Endothelial cell of umbilical vein (primary cell): ENCODE results near the gene KCTD11. TPM values are rescaled to one million over a fixed set of nuclear protein-coding genes. Genes with fewer than 3 reads are reported as not detected.

Experiments used
- BruUV-seq: library from RNA; stranded (reverse); fragments of 400-500 nt; replicated peaks from 2 replicates; lab custom pipeline; 2021; lab: Mats Ljungman, UMichigan
- CTCF ChIA-PET: fragments of 300-600, 350-600 bp; sonication (Branson Sonifier 250); formaldehyde crosslinking; loops from one replicate; lab custom pipeline; 2021; ENCODE audit warnings: antibody characterized with exemption, inconsistent platforms; lab: Charles Lee
- POLR2A ChIA-PET: fragments of 300-600, 350-600 bp; sonication (Branson Sonifier 250); formaldehyde crosslinking; loops from one replicate; lab custom pipeline; 2021; ENCODE audit warnings: antibody characterized with exemption, inconsistent platforms; lab: Charles Lee
- DNase-seq: peaks from one replicate; pipeline ENCODE4 v3.0.0-alpha.2; 2011; ENCODE audit warnings: low read depth, low spot score
- FAIRE-seq: peaks from 2 replicates; lab custom pipeline; 2011; peaks lifted over from hg19 to GRCh38; lab: Jason Lieb, UNC
- H2AFZ ChIP-seq: 2 replicates; pipeline ENCODE4 v1.6.0; 2012; ENCODE audit warnings: low read depth, low read length, control low read depth, inconsistent platforms
- H3K27ac ChIP-seq: 2 replicates; pipeline ENCODE4 v1.5.1; 2011; ENCODE audit warnings: low read depth, mild to moderate bottlenecking, control low read depth, low read length, moderate library complexity; ENCODE audit not compliant: insufficient read depth
- H3K27me3 ChIP-seq, 2 experiments: 2 replicates each; pipeline versions ENCODE4 v1.6.0 to v1.6.1; 2011; ENCODE audit warnings: low read length in 2 of 2, mixed read lengths in 1 of 2; ENCODE audit not compliant: control insufficient read depth in 2 of 2, insufficient read depth in 2 of 2
- H3K36me3 ChIP-seq, 2 experiments: 2 replicates in 1 of 2; 3 replicates in 1 of 2; pipeline ENCODE4 v1.5.1; 2011; ENCODE audit warnings: low read length in 2 of 2, mild to moderate bottlenecking in 1 of 2, moderate library complexity in 1 of 2; ENCODE audit not compliant: control insufficient read depth in 2 of 2, insufficient read depth in 2 of 2; ENCODE audit errors: extremely low read depth in 1 of 2
- H3K4me1 ChIP-seq: 3 replicates; pipeline ENCODE4 v1.5.1; 2011; ENCODE audit warnings: mild to moderate bottlenecking, low read length; ENCODE audit not compliant: control insufficient read depth, insufficient read depth; ENCODE audit errors: extremely low read depth
- H3K4me2 ChIP-seq: 2 replicates; pipeline ENCODE4 v1.6.1; 2011; ENCODE audit warnings: low read length, control low read depth, mixed read lengths; ENCODE audit not compliant: insufficient read depth
- H3K4me3 ChIP-seq, 3 experiments: fragments of 200-600 bp in 1 of 3; sonication (generic), shearing (Covaris generic) in 1 of 3; replicated peaks in 1 of 3; 2 replicates each; pipeline ENCODE4 v1.5.1; 2011 to 2016; ENCODE audit warnings: control low read depth in 3 of 3, low read length in 3 of 3, mild to moderate bottlenecking in 2 of 3, inconsistent platforms in 1 of 3, low read depth in 1 of 3, moderate library complexity in 1 of 3; ENCODE audit not compliant: insufficient read depth in 1 of 3
- H3K79me2 ChIP-seq: 2 replicates; pipeline ENCODE4 v1.6.0; 2012; ENCODE audit warnings: low read length, inconsistent platforms; ENCODE audit not compliant: control insufficient read depth, insufficient read depth
- H3K9ac ChIP-seq: replicated peaks from 2 replicates; pipeline ENCODE3; 2011; ENCODE audit warnings: low read length, control low read depth; ENCODE audit not compliant: insufficient read depth; ENCODE audit errors: extremely low read depth
- H3K9me1 ChIP-seq: replicated peaks from 3 replicates; pipeline ENCODE4 v1.6.0; 2011; ENCODE audit warnings: mild to moderate bottlenecking, low read length; ENCODE audit not compliant: control insufficient read depth, insufficient read depth; ENCODE audit errors: extremely low read depth
- H3K9me3 ChIP-seq: replicated peaks from 2 replicates; pipeline ENCODE4 v1.5.1; 2012; ENCODE audit warnings: low read length, inconsistent platforms; ENCODE audit not compliant: control insufficient read depth, insufficient read depth
- H4K20me1 ChIP-seq: replicated peaks from 2 replicates; pipeline ENCODE3; 2011; ENCODE audit warnings: mild to moderate bottlenecking, low read length; ENCODE audit not compliant: control insufficient read depth, insufficient read depth; ENCODE audit errors: extremely low read depth
- GATA2 ChIP-seq: IDR thresholded peaks from 2 replicates; pipeline ENCODE4 v1.7.0; 2011; ENCODE audit warnings: low read depth, mild to moderate bottlenecking, moderate library complexity, mixed read lengths, low read length; ENCODE audit not compliant: insufficient read length, insufficient read depth
- JUN ChIP-seq: IDR thresholded peaks from 2 replicates; pipeline ENCODE4 v1.6.1; 2011; ENCODE audit warnings: borderline replicate concordance, low read depth; ENCODE audit not compliant: insufficient read length, insufficient read depth
- MAX ChIP-seq: IDR thresholded peaks from 2 replicates; pipeline ENCODE4 v1.6.1; 2011; ENCODE audit not compliant: insufficient read depth, insufficient read length
- POLR2AphosphoS5 ChIP-seq: IDR thresholded peaks from 2 replicates; pipeline ENCODE4 v1.6.1; 2012; ENCODE audit warnings: low read depth, mild to moderate bottlenecking, control low read depth, low read length, moderate library complexity; ENCODE audit not compliant: insufficient read depth
- dilution Hi-C: fragments of 300-500 bp; cut with MboI; formaldehyde crosslinking; loops from one replicate; pipeline ENCODE4 v1.15.0; 2019; ENCODE audit warnings: low sequenced_read_pairs; ENCODE audit not compliant: extremely low pct_ligation_motif_present
- intact Hi-C: fragments of 100-400 bp; cut with micrococcal nuclease; formaldehyde crosslinking; loops from one replicate; pipeline ENCODE4 v1.10.0; 2022
- polyA plus RNA-seq, 4 experiments: library from polyadenylated mRNA; depleted of rRNA in 3 of 4; stranded (reverse) in 3 of 4; unstranded in 1 of 4; fragments of >200 nt; gene quantifications; 2 replicates each; pipeline versions ENCODE4 v1.2.1 to v1.2.3, GENCODE V29; 2011 to 2012; ENCODE audit warnings: missing spikeins in 1 of 4
- total RNA-seq: library from RNA; stranded (reverse); gene quantifications from 2 replicates; pipeline ENCODE4 v1.2.3, GENCODE V29; 2021

The KCTD11 gene
- total and polyA plus RNA-seq, 2 donors (not counting 3 experiments of a cell fraction or from before 2014, with no cell fraction given): 3.8 to 6.5 TPM

GRCh38 chr17:7354262-7354843 is 2.4 kb downstream of the KCTD11 start:
- Histone ChIP-seq H3K9ac (no peak overlapping the region), H3K27ac (no peak overlapping the region), H4K20me1 (no peaks in the 10 kb centered on the region), H3K27me3 (no peaks in the 10 kb centered on the region), H3K4me1 (peaks cover 17% of the 10 kb centered on the region), H2AFZ (no peak overlapping the region), H3K36me3 (no peaks in the 10 kb centered on the region), H3K79me2 (no peaks in the 10 kb centered on the region), H3K4me3 (no peak overlapping the region), H3K4me2 (no peak overlapping the region), H3K9me1 (no peaks in the 10 kb centered on the region), H3K9me3 (no peaks in the 10 kb centered on the region)
- DNase-seq: no peak
- ChIA-PET CTCF (interaction anchor here (1.6 to 4.0 kb wide), 7 partner anchors 8 to 235 kb away, joined by 3 to 70 read pairs (median 8); partner anchors contain the start of genes NEURL4, SOX15 and TMEM102), POLR2A (no interaction called here)
- dilution Hi-C loops: no loop called here
- no peak for FAIRE-seq
- TF ChIP-seq POLR2AphosphoS5: no peak
- no peak for TF ChIP-seq GATA2
- intact Hi-C loops: loop anchor here (5.0 kb wide), 1 partner anchor 333 kb away; the partner anchor contains the start of genes TP53 and WRAP53
- no TSS peak for BruUV-seq

- Histone ChIP-seq H3K4me3 (no peak within 1 kb of the TSS), H3K4me2 (no peak within 1 kb of the TSS), H3K36me3 (no peaks in the 10 kb centered on the region), H3K27me3 (no peaks in the 10 kb centered on the region), H3K9ac (no peak within 1 kb of the TSS), H4K20me1 (no peaks in the 10 kb centered on the region), H2AFZ (no peak within 1 kb of the TSS), H3K9me3 (no peaks in the 10 kb centered on the region), H3K79me2 (no peaks in the 10 kb centered on the region), H3K27ac (no peak within 1 kb of the TSS), H3K4me1 (peaks cover 15% of the 10 kb centered on the region), H3K9me1 (no peaks in the 10 kb centered on the region)
- ChIA-PET POLR2A (no interaction called here), CTCF (interaction anchor here (0.8 to 4.0 kb wide), 14 partner anchors 10 to 332 kb away, joined by 3 to 70 read pairs (median 10); partner anchors contain the start of genes TMEM102, TMEM256, TNK1 and TP53)
- dilution Hi-C loops: no loop called here
- DNase-seq: no peak
- FAIRE-seq: no peak
- intact Hi-C loops: loop anchor here (5.0 kb wide), 1 partner anchor 37 kb away; the partner anchor contains the start of gene PLSCR3
- TF ChIP-seq JUN: no peak
- TF ChIP-seq MAX: no peak
- no TSS peak for BruUV-seq
These were observed 3.1 kb downstream of the KCTD11 start, which contains the start of gene TMEM95 for GRCh38 chr17:7355053-7355452. TSS of gene TMEM95 (plus strand) at chr17:7355156. CDS start at chr17:7355205, 49 bp downstream.
